Spleen (tissue), 11 donors: ENCODE measurements around the gene HOXA5. TPM values are rescaled to one million over a fixed set of nuclear protein-coding genes. Genes with fewer than 3 reads are reported as not detected.

ENCODE experiments used
- DNase-seq: peaks from one replicate; pipeline ENCODE4 v3.0.0-alpha.2; 2020
- H3K27ac ChIP-seq, 8 donors: fragments of 200-600 bp; sonication (generic) in 7 of 8; 1 replicate in 4 of 8; 2 replicates in 4 of 8; pipeline versions ENCODE4 v1.5.0 to v1.8.0; 2016 to 2021; ENCODE audit warnings: inconsistent platforms in 4 of 8, mild to moderate bottlenecking in 4 of 8, moderate library complexity in 1 of 8
- H3K27me3 ChIP-seq, 7 donors: fragments of 200-600 bp; sonication (generic) in 6 of 7; replicated peaks in 1 of 7; 1 replicate in 4 of 7; 2 replicates in 3 of 7; pipeline versions ENCODE4 v1.5.0 to v1.8.0; 2016 to 2021; ENCODE audit warnings: inconsistent platforms in 3 of 7, mild to moderate bottlenecking in 1 of 7
- H3K36me3 ChIP-seq, 6 donors: fragments of 200-600 bp; sonication (generic) in 5 of 6; 1 replicate in 4 of 6; 2 replicates in 2 of 6; pipeline versions ENCODE4 v1.5.0 to v1.8.0; 2016 to 2021; ENCODE audit warnings: inconsistent platforms in 2 of 6
- H3K4me1 ChIP-seq, 6 donors: fragments of 200-600 bp; sonication (generic) in 5 of 6; 1 replicate in 3 of 6; 2 replicates in 3 of 6; pipeline versions ENCODE4 v1.5.0 to v1.8.0; 2016 to 2021; ENCODE audit warnings: inconsistent platforms in 3 of 6
- H3K4me3 ChIP-seq, 8 donors: fragments of 200-600 bp; sonication (generic) in 7 of 8; 1 replicate in 4 of 8; 2 replicates in 4 of 8; pipeline versions ENCODE4 v1.5.0 to v1.8.0; 2016 to 2021; ENCODE audit warnings: inconsistent platforms in 4 of 8, mild to moderate bottlenecking in 4 of 8, moderate library complexity in 2 of 8
- H3K9me3 ChIP-seq, 8 donors: fragments of 200-600 bp; sonication (generic) in 7 of 8; 1 replicate in 4 of 8; 2 replicates in 4 of 8; pipeline versions ENCODE4 v1.5.0 to v1.8.0; 2016 to 2021; ENCODE audit warnings: inconsistent platforms in 4 of 8
- CTCF ChIP-seq, 11 experiments: fragments of 200-600 bp in 7 of 11; fragments of 450-650 bp in 4 of 11; sonication (generic) in 4 of 11; IDR thresholded peaks in 8 of 11; conservative IDR thresholded peaks in 3 of 11; 1 replicate in 7 of 11; 2 replicates in 4 of 11; pipeline versions ENCODE4 v1.4.0 to v1.8.0; 2016 to 2021; ENCODE audit warnings: antibody characterized with exemption in 11 of 11, inconsistent platforms in 4 of 11, mild to moderate bottlenecking in 1 of 11
- POLR2A ChIP-seq, 3 donors: fragments of 450-650 bp; IDR thresholded peaks; one replicate each; pipeline ENCODE4 v1.5.1; 2017; ENCODE audit warnings: antibody characterized with exemption in 3 of 3, mild to moderate bottlenecking in 1 of 3
- POLR2AphosphoS5 ChIP-seq, 3 donors: sonication (generic); formaldehyde crosslinking; IDR thresholded peaks; one replicate each; pipeline ENCODE4 v1.5.1; 2017; ENCODE audit warnings: antibody characterized with exemption in 3 of 3
- WGBS, 5 donors: extraction: QIAGEN DNeasy Blood & Tissue Kit in 3 of 5; methylation state at CpG; one replicate each; pipeline versions ENCODE4 v1.1.5 to v1.1.7; 2013 to 2018; 5-methylcytosine and 5-hydroxymethylcytosine counted together
- intact Hi-C: fragments of 100-400 bp; cut with DNase I; formaldehyde crosslinking; loops from one replicate; pipeline ENCODE4 v1.15.0; 2023; ENCODE audit warnings: low total_unique reads
- polyA plus RNA-seq, 3 donors: library from polyadenylated mRNA; stranded (reverse); fragments of 200-250 nt; gene quantifications; one replicate each; pipeline ENCODE4 v1.2.1, GENCODE V29; 2013
- total RNA-seq, 7 donors: library from RNA; depleted of rRNA in 3 of 7; stranded (reverse); fragments of >200 nt in 3 of 7; fragmentation: NEBNext Ultra II Directional in 4 of 7; extraction: Animal tissue kit (Norgen Biotek cat#: 25700) in 4 of 7; gene quantifications; one replicate each; pipeline versions ENCODE4 v1.1.0 to v1.2.1, GENCODE V29; 2016 to 2021
- donor health status: healthy with polysubstance abuse.
- donor health status: DM: no; HTN: no; CAD: no; lungs with moderate emphysema.
- donor health status: DM: no; HTN: no; CAD: no.
- donor health status: Bipolar disorder and iron deficiency.
- donor health status: healthy.
- donor health status: DM: no; HTN: no; CAD: no.
- donor health status: DM: yes; HTN: yes; CAD: no.

HOXA5 gene
- total and polyA plus RNA-seq, 10 donors = 1.6 to 9.3 (median 3.3) TPM

- H3K27ac ChIP-seq = no peak overlapping the region
- H3K36me3 ChIP-seq = no peaks in the 10 kb centered on the region
- intact Hi-C loops = loop anchor here (10.0 kb wide), 1 partner anchor 1326 kb away; no protein-coding TSS in a partner anchor
- DNase-seq = peak; percentile 61
- WGBS, 5 donors = 66 to 86% (median 73%) methylated on average over 9 to 12 of the region's 12 CpGs
- H3K9me3 ChIP-seq = no peaks in the 10 kb centered on the region
- H3K27me3 ChIP-seq = peaks cover 26 to 100% (median 100%) of the 10 kb centered on the region in 7 donors
- H3K4me3 ChIP-seq = no peak overlapping the region
- peaks cover 19 to 48% (median 39%) of the 10 kb centered on the region in 6 donors for H3K4me1 ChIP-seq
- no peak for TF ChIP-seq POLR2AphosphoS5 (IDR thresholded peaks at IDR 0.05)
- no peak for TF ChIP-seq POLR2A (IDR thresholded peaks at IDR 0.05)
These were observed 37.2 kb upstream of the HOXA5 start for GRCh38 chr7:27180431-27181420.

DNA sequence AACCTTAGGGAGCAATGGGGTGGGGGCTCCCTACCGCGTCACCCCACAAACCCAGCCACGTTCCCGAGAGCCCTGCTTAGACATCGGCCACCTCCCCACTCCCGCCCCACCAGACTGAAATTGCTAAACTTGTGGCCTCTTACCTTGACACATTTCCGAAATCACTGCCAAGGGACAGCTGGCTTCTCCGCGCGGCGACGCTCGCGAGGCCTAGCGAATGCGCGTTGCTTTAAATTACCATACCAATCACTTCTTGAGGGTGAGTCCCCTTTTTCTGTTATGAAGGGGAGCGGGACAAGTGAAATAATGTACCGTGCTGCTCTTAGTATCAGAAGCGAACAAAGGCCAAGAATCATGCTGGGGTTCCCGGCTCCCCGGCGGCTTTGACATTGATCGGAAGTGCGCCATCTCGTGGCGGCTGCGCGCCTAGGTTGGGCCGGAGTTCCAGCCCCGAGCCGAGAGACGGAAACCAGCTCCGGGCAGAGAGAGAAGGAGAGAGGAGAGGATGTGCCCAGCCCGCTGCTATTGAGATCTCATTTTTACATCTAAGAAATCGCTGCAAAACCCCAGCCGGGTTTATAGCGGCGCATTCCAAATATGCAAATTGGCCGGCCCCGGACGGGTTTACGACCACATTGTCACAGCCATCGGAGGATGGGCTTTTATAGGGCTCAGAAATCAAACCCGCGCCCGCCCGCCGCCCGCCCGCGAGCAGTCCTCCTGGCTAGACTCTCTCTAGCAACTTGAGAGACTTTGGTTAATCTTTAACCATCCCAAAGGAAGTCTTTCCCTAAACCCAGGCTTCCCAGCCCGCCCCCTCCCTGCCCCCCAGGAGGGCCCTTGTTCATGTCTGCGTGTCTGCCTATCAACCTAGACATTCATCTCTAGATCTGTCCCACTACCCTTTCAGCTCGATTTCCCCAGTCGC lies 36.3 kb upstream of the HOXA5 start:
- 16 to 28% (median 19%) methylated on average over 52 to 56 of the region's 56 CpGs for WGBS, 5 donors
- no peak overlapping the region for H3K27ac ChIP-seq
- H3K36me3 ChIP-seq = no peaks in the 10 kb centered on the region
- H3K9me3 ChIP-seq = no peaks in the 10 kb centered on the region
- DNase-seq = peak; percentile 89
- peak overlapping the region in 2 of 8 donors; percentile 8 to 48 for H3K4me3 ChIP-seq
- H3K27me3 ChIP-seq = peaks cover 19 to 100% (median 100%) of the 10 kb centered on the region in 7 donors
- TF ChIP-seq POLR2A (IDR thresholded peaks at IDR 0.05) (no peak), POLR2AphosphoS5 (IDR thresholded peaks at IDR 0.05) (peak; percentile 25 to 70 (median 60)), CTCF (IDR thresholded peaks at IDR 0.05 in 8 of 11, conservative IDR thresholded peaks at IDR 0.05 in 3 of 11) (peak; percentile 23 to 91 (median 81))
- peaks cover 15 to 44% (median 30%) of the 10 kb centered on the region in 6 donors for H3K4me1 ChIP-seq
- intact Hi-C loops = loop anchor here (10.0 kb wide), 1 partner anchor 1325 kb away; no protein-coding TSS in a partner anchor

DNA sequence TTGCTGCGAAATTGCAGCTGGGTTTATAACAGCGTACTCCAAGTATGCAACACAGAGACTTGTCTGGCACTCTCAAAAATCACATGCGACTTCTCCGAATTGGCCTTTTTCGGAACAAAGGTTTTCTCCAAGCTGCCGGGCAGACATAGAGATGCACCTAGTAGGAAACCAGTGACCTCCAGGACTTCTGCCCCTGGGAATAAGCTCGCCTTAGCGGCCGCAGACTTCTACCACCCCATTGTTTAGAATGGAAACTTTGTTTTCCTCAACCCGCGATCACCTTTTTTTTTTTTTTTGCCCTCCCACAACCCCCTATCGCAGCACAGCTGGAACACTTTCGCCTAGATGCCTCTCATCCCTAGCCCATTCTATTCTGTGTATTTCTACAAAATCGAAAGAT lies 35.5 kb upstream of the HOXA5 start:
- H3K27ac ChIP-seq = no peak overlapping the region
- no peaks in the 10 kb centered on the region for H3K36me3 ChIP-seq
- peaks cover 13 to 44% (median 29%) of the 10 kb centered on the region in 6 donors for H3K4me1 ChIP-seq
- peaks cover 19 to 100% (median 100%) of the 10 kb centered on the region in 7 donors for H3K27me3 ChIP-seq
- no peaks in the 10 kb centered on the region for H3K9me3 ChIP-seq
- no peak overlapping the region for H3K4me3 ChIP-seq
- intact Hi-C loops = no loop called here
- TF ChIP-seq CTCF (IDR thresholded peaks at IDR 0.05 in 8 of 11, conservative IDR thresholded peaks at IDR 0.05 in 3 of 11) (no peak), POLR2AphosphoS5 (IDR thresholded peaks at IDR 0.05) (no peak), POLR2A (IDR thresholded peaks at IDR 0.05) (no peak)
- peak; percentile 14 for DNase-seq
- WGBS, 5 donors = 63 to 75% (median 71%) methylated on average over 14 of the region's 14 CpGs

- DNase-seq = peak; percentile 1
- Histone ChIP-seq H3K36me3 (no peaks in the 10 kb centered on the region), H3K9me3 (no peaks in the 10 kb centered on the region), H3K27ac (no peak overlapping the region), H3K4me3 (no peak overlapping the region), H3K4me1 (peaks cover 16 to 44% (median 29%) of the 10 kb centered on the region in 6 donors), H3K27me3 (peaks cover 19 to 100% (median 100%) of the 10 kb centered on the region in 7 donors)
- WGBS, 5 donors = 90 to 95% (median 92%) methylated on average over 6 of the region's 6 CpGs
- intact Hi-C loops = no loop called here
- TF ChIP-seq CTCF (IDR thresholded peaks at IDR 0.05 in 8 of 11, conservative IDR thresholded peaks at IDR 0.05 in 3 of 11) (no peak), POLR2AphosphoS5 (IDR thresholded peaks at IDR 0.05) (no peak), POLR2A (IDR thresholded peaks at IDR 0.05) (no peak)
These were observed 34.9 kb upstream of the HOXA5 start for GRCh38 chr7:27178366-27178765.
